Mammary epithelial cell (primary cell): ENCODE results near the gene SIGLEC15.

Experiments
- EZH2 ChIP-seq: IDR thresholded peaks from 2 replicates; pipeline ENCODE4 v1.6.1; 2012; ENCODE audit warnings: low read length, inconsistent platforms, borderline replicate concordance
- TF ChIP-seq, protein P1 (sequence below), 2 donors: IDR thresholded peaks in 1 of 2; conservative IDR thresholded peaks in 1 of 2; 2 replicates each; pipeline ENCODE4 v1.5.1; 2011 to 2012; ENCODE audit warnings: inconsistent platforms in 2 of 2, low read length in 2 of 2, mild to moderate bottlenecking in 2 of 2, control low read depth in 1 of 2, low read depth in 1 of 2; ENCODE audit not compliant: insufficient read depth in 1 of 2; ENCODE audit errors: extremely low read depth in 1 of 2

- TF ChIP-seq, protein P1, sequence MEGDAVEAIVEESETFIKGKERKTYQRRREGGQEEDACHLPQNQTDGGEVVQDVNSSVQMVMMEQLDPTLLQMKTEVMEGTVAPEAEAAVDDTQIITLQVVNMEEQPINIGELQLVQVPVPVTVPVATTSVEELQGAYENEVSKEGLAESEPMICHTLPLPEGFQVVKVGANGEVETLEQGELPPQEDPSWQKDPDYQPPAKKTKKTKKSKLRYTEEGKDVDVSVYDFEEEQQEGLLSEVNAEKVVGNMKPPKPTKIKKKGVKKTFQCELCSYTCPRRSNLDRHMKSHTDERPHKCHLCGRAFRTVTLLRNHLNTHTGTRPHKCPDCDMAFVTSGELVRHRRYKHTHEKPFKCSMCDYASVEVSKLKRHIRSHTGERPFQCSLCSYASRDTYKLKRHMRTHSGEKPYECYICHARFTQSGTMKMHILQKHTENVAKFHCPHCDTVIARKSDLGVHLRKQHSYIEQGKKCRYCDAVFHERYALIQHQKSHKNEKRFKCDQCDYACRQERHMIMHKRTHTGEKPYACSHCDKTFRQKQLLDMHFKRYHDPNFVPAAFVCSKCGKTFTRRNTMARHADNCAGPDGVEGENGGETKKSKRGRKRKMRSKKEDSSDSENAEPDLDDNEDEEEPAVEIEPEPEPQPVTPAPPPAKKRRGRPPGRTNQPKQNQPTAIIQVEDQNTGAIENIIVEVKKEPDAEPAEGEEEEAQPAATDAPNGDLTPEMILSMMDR (conservative IDR thresholded peaks at IDR 0.05 in 1 of 2, IDR thresholded peaks at IDR 0.05 in 1 of 2; ENCODE audit: extremely low read depth in 1 of 2, insufficient read depth in 1 of 2, low read depth in 1 of 2, low read length in 2 of 2) = no peak
- no peak for TF ChIP-seq EZH2
Measured at GRCh38 chr18:45856531-45856930, 31.1 kb downstream of the SIGLEC15 start.
